Fibroblast of mammary gland (primary cell): Measurements from ENCODE around the gene MTCH1.

Experiments used
- DNase-seq: peaks from one replicate; pipeline ENCODE4 v3.0.0-alpha.2; 2010; ENCODE audit warnings: low read depth
- H3K4me3 ChIP-seq: 2 replicates; pipeline ENCODE4 v1.5.1; 2011; ENCODE audit warnings: low read depth, mild to moderate bottlenecking, low read length, moderate library complexity; ENCODE audit not compliant: control insufficient read depth
- TF ChIP-seq, protein P1 (sequence below): conservative IDR thresholded peaks from 2 replicates; pipeline ENCODE4 v1.5.1; 2011; ENCODE audit warnings: low read depth, low read length, inconsistent platforms; ENCODE audit not compliant: control insufficient read depth, insufficient read depth

Gene MTCH1

GRCh38 chr6:36976509-36976908 is 9.5 kb downstream of the MTCH1 start:
- H3K4me3 ChIP-seq = no peak overlapping the region
- no peak for DNase-seq

DNA sequence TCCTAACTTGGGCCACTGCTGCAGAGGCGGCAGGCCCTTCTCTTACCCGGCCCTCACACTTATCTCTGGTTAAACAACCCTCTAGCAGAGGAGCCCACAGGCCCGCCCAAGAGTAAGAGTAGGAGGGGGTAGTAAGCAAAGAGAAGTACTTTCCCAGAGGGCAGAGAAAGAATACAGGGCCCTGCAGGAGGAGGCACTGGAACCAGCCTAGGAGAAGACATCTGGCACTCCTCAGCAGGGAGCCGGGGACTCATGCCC is 10.1 kb downstream of the MTCH1 start:
- no peak overlapping the region for H3K4me3 ChIP-seq
- no peak for DNase-seq
- TF ChIP-seq, protein P1, sequence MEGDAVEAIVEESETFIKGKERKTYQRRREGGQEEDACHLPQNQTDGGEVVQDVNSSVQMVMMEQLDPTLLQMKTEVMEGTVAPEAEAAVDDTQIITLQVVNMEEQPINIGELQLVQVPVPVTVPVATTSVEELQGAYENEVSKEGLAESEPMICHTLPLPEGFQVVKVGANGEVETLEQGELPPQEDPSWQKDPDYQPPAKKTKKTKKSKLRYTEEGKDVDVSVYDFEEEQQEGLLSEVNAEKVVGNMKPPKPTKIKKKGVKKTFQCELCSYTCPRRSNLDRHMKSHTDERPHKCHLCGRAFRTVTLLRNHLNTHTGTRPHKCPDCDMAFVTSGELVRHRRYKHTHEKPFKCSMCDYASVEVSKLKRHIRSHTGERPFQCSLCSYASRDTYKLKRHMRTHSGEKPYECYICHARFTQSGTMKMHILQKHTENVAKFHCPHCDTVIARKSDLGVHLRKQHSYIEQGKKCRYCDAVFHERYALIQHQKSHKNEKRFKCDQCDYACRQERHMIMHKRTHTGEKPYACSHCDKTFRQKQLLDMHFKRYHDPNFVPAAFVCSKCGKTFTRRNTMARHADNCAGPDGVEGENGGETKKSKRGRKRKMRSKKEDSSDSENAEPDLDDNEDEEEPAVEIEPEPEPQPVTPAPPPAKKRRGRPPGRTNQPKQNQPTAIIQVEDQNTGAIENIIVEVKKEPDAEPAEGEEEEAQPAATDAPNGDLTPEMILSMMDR = no peak

More at GRCh38 chr6:36976509-36976908, 9.5 kb downstream of the MTCH1 start:
- TF ChIP-seq, protein P1 = no peak

DNA sequence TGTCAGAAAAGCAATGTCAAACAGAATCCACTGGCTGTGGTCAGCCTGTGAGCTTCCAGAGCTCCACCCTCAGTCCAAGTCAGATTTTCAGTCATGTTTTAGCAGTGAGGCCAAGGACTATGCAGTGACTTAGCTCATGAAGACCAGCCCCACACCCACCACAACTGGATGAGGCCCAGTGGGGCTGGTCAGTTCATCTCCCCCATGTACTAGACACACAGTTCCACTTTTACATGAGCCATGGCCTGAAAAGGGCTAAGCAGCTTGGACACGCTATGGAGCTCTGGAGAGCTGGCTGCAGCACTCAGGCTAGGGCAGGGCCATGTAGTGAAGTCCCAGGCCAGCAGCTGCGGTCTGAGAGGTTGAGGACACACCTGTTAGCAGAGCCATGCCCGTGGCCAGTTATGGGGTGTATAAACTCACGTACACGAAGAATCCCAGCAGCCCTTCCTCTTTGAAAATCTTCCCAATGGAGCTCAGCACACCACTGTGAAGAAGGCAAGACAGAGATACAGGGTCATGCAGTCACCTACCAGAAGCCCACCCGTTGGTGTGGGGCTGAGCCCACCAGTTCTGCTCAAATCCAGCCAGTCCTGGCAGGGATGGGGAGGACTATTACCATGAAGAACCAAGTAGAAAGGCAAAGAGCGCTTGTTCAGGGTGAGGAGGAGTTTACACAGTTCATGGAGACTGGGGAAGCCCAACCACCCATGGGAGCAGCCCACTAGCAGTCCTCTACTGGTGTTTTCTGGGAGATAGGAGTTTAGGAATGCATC is 10.6 kb downstream of the MTCH1 start:
- DNase-seq = no peak
- TF ChIP-seq, protein P1 = no peak
- H3K4me3 ChIP-seq = no peak overlapping the region

- no peak for DNase-seq
- H3K4me3 ChIP-seq = no peak overlapping the region
- TF ChIP-seq, protein P1 = no peak
These were observed 12.3 kb downstream of the MTCH1 start for GRCh38 chr6:36973647-36974046.

DNA sequence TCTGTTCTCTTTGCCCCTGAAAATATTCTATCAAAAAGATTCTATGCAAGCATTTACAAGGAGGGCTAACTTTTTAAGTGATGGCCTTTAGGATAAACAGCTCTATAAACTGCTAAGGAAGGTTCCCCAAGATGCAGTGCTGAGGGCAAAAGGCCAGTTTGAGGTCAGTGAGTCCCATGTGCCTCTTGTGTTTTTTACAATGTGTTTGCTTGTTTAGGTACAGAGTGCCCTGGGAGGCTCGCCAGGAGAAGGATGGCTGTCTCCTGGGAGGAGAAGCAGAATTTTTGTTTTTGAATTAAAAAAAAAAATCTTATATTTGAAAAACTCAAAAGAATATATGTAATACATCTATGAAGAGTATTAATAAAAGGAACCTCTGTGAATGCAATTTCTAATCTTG is 12.8 kb downstream of the MTCH1 start:
- DNase-seq = no peak
- TF ChIP-seq, protein P1 = no peak
- no peak overlapping the region for H3K4me3 ChIP-seq

GRCh38 chr6:36971921-36972673 is 13.9 kb downstream of the MTCH1 start:
- TF ChIP-seq, protein P1 = no peak
- DNase-seq = no peak
- no peak overlapping the region for H3K4me3 ChIP-seq
